GM18907 (cell line): ENCODE measurements around the gene NME7.

Experiments used
- ATAC-seq: cut with Tn5 transposase; IDR thresholded peaks from one replicate; pipeline ENCODE4 v1.9.1; 2021; ENCODE audit warnings: mild to moderate bottlenecking, moderate library complexity; ENCODE audit not compliant: unreplicated experiment

NME7 gene

GRCh38 chr1:169108863-169109560 is 258.6 kb downstream of the NME7 start:
- peak; percentile 18 for ATAC-seq

- no peak for ATAC-seq
Observed at GRCh38 chr1:169108223-169108622, 259.4 kb downstream of the NME7 start.

GRCh38 chr1:169107603-169108208 is 259.9 kb downstream of the NME7 start:
- no peak for ATAC-seq

GRCh38 chr1:169106921-169107602 is 260.5 kb downstream of the NME7 start:
- no peak for ATAC-seq

- peak; percentile 86 for ATAC-seq
Observed at GRCh38 chr1:169106095-169106920, 261.3 kb downstream of the NME7 start, which contains the start of gene ATP1B1. TSS of gene ATP1B1 (plus strand) at chr1:169106690. CDS start at chr1:169106830, 140 bp downstream.

GRCh38 chr1:169105434-169106094 is 262.0 kb downstream of the NME7 start:
- peak; percentile 45 for ATAC-seq

GRCh38 chr1:169105087-169105433 is 262.5 kb downstream of the NME7 start:
- no peak for ATAC-seq

- no peak for ATAC-seq
Observed at GRCh38 chr1:169103480-169103893, 264.1 kb downstream of the NME7 start.

GRCh38 chr1:169103002-169103401 is 264.6 kb downstream of the NME7 start:
- ATAC-seq, result no peak

GRCh38 chr1:169102567-169102966 is 265.0 kb downstream of the NME7 start:
- no peak for ATAC-seq

- no peak for ATAC-seq
Observed at GRCh38 chr1:169100651-169101088, 266.9 kb downstream of the NME7 start.

- no peak for ATAC-seq
Observed at GRCh38 chr1:169100208-169100607, 267.4 kb downstream of the NME7 start.

- ATAC-seq, result no peak
Observed at GRCh38 chr1:169099561-169099960, 268.0 kb downstream of the NME7 start.

- no peak for ATAC-seq
Observed at GRCh38 chr1:169098380-169098779, 269.2 kb downstream of the NME7 start.

- ATAC-seq, result no peak
Observed at GRCh38 chr1:169094897-169095569, 272.6 kb downstream of the NME7 start.

- no peak for ATAC-seq
Observed at GRCh38 chr1:169092399-169092798, 275.2 kb downstream of the NME7 start.

- peak; percentile 61 for ATAC-seq
Observed at GRCh38 chr1:169091480-169091941, 276.1 kb downstream of the NME7 start.

GRCh38 chr1:169090900-169091311 is 276.7 kb downstream of the NME7 start:
- ATAC-seq, result peak; percentile 67

GRCh38 chr1:169090308-169090899 is 277.2 kb downstream of the NME7 start:
- ATAC-seq, result peak; percentile 16
